NCI-H1930 (cell line): ENCODE data around the gene HOXC9.

Experiments
- DNase-seq, 2 experiments: peaks; one replicate each; lab custom pipeline; 2025; lab: John Stamatoyannopoulos, UW

The HOXC9 gene

GRCh38 chr12:53976172-53976822 lies 23.7 kb upstream of the HOXC9 start:
- DNase-seq: no peak

- no peak for DNase-seq
Measured at GRCh38 chr12:53976823-53977595, 23.0 kb upstream of the HOXC9 start.

GRCh38 chr12:53977596-53978445 lies 22.1 kb upstream of the HOXC9 start:
- no peak for DNase-seq

GRCh38 chr12:53978477-53979356 lies 21.2 kb upstream of the HOXC9 start:
- DNase-seq: no peak

GRCh38 chr12:53980104-53980801 lies 19.7 kb upstream of the HOXC9 start:
- DNase-seq: no peak

GRCh38 chr12:53980802-53981496 lies 19.0 kb upstream of the HOXC9 start:
- DNase-seq: no peak

- no peak for DNase-seq
Measured at GRCh38 chr12:53981634-53982565, 18.1 kb upstream of the HOXC9 start.

- no peak for DNase-seq
Measured at GRCh38 chr12:53982648-53983567, 17.1 kb upstream of the HOXC9 start.

GRCh38 chr12:53983568-53983949 lies 16.4 kb upstream of the HOXC9 start:
- no peak for DNase-seq

GRCh38 chr12:53983950-53984572 lies 15.9 kb upstream of the HOXC9 start:
- DNase-seq: no peak

GRCh38 chr12:53984901-53985691 lies 14.9 kb upstream of the HOXC9 start, which contains the start of gene HOXC10:
Gene HOXC10 (plus strand): TSS chr12:53985146. CDS start chr12:53985260, 114 bp downstream.
- peak; percentile 78 to 93 for DNase-seq

- DNase-seq: no peak
Measured at GRCh38 chr12:53985692-53985993, 14.3 kb upstream of the HOXC9 start.

GRCh38 chr12:53985994-53986685 lies 13.8 kb upstream of the HOXC9 start:
- DNase-seq: no peak

- DNase-seq: no peak
Measured at GRCh38 chr12:53986686-53987483, 13.1 kb upstream of the HOXC9 start.

GRCh38 chr12:53987787-53988230 lies 12.2 kb upstream of the HOXC9 start:
- no peak for DNase-seq
